ENCODE results near the gene KCNQ1.

KCNQ1 gene

GRCh38 chr11:2759228-2760195 lies 314.7 kb downstream of the KCNQ1 start:
- DNase-seq, result no peak

GRCh38 chr11:2760196-2760871 lies 315.5 kb downstream of the KCNQ1 start:
- DNase-seq, result no peak

GRCh38 chr11:2761131-2762030 lies 316.6 kb downstream of the KCNQ1 start:
- DNase-seq, result no peak

GRCh38 chr11:2762031-2762380 lies 317.2 kb downstream of the KCNQ1 start:
- no peak for DNase-seq

- no peak for DNase-seq
These were observed 317.6 kb downstream of the KCNQ1 start for GRCh38 chr11:2762451-2762850.

GRCh38 chr11:2763984-2764383 lies 319.2 kb downstream of the KCNQ1 start:
- no peak for DNase-seq

GRCh38 chr11:2765491-2765890 lies 320.7 kb downstream of the KCNQ1 start:
- no peak for DNase-seq

- no peak for DNase-seq
These were observed 321.4 kb downstream of the KCNQ1 start for GRCh38 chr11:2766166-2766565.

- no peak for DNase-seq
These were observed 322.3 kb downstream of the KCNQ1 start for GRCh38 chr11:2767071-2767470.

- no peak for DNase-seq
These were observed 323.0 kb downstream of the KCNQ1 start for GRCh38 chr11:2767801-2768200.

GRCh38 chr11:2768471-2769408 lies 323.9 kb downstream of the KCNQ1 start:
- DNase-seq, result no peak

- no peak for DNase-seq
These were observed 324.7 kb downstream of the KCNQ1 start for GRCh38 chr11:2769409-2770095.

- DNase-seq, result no peak
These were observed 325.4 kb downstream of the KCNQ1 start for GRCh38 chr11:2770096-2770751.

GRCh38 chr11:2770761-2771301 lies 326.0 kb downstream of the KCNQ1 start:
- no peak for DNase-seq

- DNase-seq, result no peak
These were observed 327.1 kb downstream of the KCNQ1 start for GRCh38 chr11:2771758-2772466.

- DNase-seq, result no peak
These were observed 327.8 kb downstream of the KCNQ1 start for GRCh38 chr11:2772544-2773031.

GRCh38 chr11:2774173-2775082 lies 329.6 kb downstream of the KCNQ1 start:
- DNase-seq, result no peak

- DNase-seq, result no peak
These were observed 330.3 kb downstream of the KCNQ1 start for GRCh38 chr11:2775083-2775625.

Data from activated gamma-delta T cell (primary cell).